HG03354 (cell line): Measurements from ENCODE around the gene FYN.
"Not testable (repeated sequence)": the region's sequence is repeated elsewhere in the genome, so short reads cannot be mapped to it uniquely, and the experiment has no call there.

Experiments
- ATAC-seq: cut with Tn5 transposase; IDR thresholded peaks from one replicate; pipeline ENCODE4 v1.9.1; 2021; ENCODE audit warnings: mild to moderate bottlenecking; ENCODE audit not compliant: unreplicated experiment, poor library complexity, severe bottlenecking

Gene FYN

DNA sequence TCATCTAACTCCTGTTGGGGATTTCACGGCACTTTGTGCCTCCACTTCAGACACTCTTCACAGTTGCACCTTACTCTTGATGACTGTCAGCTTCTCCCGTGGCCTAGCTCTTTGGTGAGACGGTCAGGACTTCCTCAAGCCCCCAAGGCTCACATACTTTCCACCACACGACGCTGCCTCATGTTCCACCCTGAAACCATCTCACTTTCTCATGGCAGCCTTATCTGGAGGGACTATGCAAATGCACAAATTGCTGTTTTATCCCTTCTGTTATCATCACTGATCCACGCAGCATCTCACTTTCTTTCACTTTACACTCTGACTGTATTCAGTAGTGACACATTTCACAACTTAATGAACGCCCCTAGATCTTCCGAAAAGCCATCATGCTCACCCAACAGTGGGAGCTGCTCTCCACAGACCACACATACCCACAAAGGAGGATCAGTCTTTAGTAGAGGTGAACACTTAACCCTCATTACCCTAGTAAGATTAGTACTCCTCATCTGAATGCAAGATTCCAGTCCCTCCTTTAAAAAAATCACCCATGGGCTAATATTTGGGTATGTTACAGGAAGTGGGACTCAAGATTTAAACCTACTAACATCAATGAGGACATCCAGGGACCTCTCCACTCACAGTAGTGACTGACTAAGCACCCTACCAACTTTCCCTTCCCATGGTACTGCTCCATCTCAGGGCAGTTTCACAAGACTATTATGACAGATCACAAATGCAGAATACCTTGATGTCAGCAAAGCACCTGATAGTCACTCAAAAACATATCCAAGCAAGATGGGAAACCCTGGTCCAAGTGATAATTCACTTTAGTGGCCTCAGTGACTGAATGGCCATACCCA, 35.4 kb downstream of the FYN start:
- peak; percentile 82 for ATAC-seq

DNA sequence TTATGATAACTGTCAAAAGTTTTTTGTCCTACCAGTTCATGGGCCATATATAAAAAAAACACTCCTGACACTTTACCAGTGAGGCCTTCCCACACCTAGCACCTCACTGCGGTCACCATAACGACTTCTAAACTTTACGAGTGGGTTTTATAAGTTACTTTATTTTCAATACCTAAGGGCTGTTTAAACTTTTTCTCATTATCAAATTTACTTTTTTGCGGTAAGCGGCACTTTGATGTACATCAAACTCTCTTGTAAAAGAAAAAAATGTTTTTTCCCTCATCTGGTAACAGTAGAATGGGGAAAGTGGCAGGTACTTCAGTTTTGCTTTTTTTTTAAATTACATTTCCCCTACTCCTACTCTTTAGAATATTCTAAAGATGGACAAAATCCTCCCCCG, 36.2 kb downstream of the FYN start:
- no peak for ATAC-seq

- no peak for ATAC-seq
These were observed 37.4 kb downstream of the FYN start for GRCh38 chr6:111835807-111836206.

DNA sequence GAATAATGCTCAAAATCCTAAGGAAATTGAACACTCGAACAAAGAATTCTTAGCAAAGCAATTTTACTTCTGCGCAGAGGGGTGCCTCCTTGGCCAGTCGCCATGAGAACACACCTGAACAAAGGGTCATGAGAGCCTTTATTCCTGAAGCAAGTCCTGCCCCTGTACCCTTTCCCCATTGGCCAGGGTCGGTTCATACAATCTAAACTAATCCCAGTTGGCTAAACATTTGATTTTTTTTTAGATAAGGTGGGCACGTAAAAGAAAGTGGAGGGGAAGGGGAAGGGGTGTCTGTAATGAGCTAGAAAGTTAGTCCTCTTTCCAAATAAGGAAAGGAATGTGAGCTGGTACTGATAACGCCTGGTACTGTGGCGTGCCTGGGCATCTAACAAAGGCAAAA, 37.9 kb downstream of the FYN start:
- not testable (repeated sequence) for ATAC-seq

- ATAC-seq, result no peak
These were observed 38.9 kb downstream of the FYN start for GRCh38 chr6:111834356-111834755.

DNA sequence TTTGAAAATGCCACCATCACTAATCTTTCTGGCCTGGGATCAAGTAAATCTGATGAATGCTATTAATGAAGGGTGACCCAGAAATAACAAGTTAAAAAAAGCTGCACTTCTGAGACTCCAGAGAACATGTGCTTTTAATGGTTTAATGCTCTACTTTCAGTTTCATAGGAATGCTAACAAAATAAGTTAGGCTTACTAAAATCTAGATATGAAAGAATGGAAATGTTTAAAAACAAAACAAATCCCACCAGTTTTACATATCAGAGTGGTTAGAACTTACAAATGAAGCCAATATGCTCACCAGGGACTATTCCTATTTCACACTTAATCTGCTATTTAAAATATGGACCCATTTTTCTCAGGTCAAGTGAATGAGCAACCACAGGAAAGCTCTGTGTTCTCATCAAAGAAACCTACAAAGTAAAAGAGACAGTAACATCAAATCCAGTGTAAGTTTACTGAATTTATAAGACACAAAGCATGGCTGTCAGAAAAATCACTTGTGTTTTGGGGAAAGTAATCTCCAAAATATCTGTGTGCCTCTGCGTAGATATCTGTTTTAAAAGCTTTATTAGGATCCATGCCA, 40.3 kb downstream of the FYN start:
- no peak for ATAC-seq

DNA sequence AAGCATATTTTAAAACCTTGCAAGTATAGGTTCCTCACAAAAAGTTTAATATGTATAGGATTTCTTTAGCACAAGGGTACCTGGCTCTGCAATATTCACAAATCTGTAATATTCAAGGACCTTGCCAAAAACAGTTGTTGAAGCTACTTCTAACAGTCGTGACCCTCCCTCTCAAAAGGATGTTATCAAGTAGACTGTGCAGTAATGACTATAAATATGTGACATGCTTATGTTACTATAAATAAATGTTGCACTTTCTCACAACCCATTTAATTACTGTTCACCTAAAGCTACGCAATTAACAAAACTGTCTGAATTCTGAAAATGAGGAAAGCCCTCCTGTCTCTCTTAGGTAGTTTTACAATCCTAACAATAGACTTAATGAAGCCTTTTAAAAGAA, 41.8 kb downstream of the FYN start:
- no peak for ATAC-seq

- ATAC-seq, result no peak
These were observed 43.3 kb downstream of the FYN start for GRCh38 chr6:111829998-111830397.

GRCh38 chr6:111829581-111829980, 43.7 kb downstream of the FYN start:
- ATAC-seq, result no peak

- no peak for ATAC-seq
These were observed 44.4 kb downstream of the FYN start for GRCh38 chr6:111828809-111829208.

GRCh38 chr6:111825439-111826086, 47.7 kb downstream of the FYN start:
- ATAC-seq, result no peak

- ATAC-seq, result peak; percentile 88
These were observed 48.5 kb downstream of the FYN start for GRCh38 chr6:111824608-111825337.

GRCh38 chr6:111823831-111824607, 49.2 kb downstream of the FYN start:
- ATAC-seq, result no peak

- no peak for ATAC-seq
These were observed 50.2 kb downstream of the FYN start for GRCh38 chr6:111823012-111823411.

DNA sequence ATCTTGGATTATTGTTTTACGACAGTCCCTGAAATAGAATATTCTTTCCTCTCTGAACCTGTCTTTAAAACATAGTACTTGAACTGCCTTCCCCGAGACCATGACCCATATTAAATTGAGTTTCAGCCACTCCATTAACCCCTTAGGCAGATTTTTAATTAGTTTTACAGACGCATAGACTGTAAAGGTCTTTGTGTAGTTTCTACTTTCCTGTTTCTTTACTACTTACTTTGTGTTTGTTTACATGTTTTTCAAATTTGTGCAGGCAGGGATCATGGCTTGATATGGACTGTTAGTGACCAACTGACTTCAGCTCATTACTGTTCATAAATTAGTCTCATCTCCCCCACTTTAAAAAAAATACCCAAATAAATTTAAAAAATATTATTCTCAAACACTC, 53.8 kb downstream of the FYN start:
- ATAC-seq, result no peak

DNA sequence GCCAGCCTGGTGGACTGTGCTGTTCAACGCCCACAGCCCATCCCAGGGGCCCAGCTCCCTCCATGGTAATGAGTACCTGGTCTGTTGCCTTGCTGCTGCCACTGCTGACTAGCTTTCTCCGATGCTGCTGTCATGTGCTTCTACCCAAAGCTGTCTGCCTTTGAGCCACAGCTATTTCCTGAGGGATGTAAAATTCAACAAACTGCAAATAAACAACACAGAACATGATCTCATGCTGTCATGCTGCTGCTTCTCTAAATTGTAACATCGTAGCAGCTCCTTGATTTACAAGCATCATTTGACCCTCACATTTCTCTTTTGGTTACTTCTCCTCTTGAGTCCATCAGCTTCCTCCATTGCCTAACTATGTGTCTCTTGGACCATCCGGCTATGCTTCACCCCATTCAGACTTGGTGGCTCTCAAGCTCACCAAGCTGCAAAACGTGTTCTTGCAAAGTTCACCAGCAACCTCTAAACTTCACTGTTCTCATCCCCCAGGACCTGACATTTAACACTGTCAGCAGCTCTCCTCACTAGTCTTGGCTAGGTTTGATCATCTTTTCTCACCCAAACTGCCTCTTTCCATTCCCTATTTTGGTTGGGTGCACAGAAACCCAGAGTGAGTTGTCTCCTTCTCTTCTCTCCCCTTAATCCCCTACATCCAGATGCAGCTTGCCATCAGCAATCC, 54.6 kb downstream of the FYN start:
- ATAC-seq, result no peak

DNA sequence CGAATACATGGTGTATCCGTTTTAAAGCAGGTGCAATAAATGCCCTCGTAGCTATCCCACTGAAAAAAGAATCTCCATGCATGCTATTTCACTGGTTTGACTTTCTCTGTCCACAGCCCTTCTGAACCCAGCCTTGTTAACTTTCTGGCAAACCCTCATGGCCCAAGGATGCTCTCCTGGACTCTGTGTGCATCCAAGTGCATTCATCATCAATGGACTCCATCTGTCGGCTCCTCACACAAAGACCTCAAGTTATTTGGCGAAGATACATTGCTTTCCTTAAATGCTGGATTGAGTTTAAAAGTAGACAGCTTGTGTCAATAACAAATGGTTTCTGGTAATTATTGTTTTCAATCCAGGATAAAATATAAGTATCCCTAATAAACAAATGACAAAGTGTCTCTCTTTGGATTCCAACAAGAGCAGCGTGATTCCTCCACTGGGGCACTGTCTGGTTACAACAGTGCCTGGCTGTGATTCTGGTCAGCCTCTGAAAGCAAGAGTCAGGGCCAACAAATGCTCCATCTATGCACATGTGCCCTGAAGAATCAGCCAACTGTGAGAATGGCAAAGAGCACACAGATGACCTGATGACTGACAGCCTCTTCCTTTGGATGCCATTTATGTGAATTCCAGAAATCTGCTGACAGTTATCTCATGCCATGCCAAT, 55.7 kb downstream of the FYN start:
- no peak for ATAC-seq

DNA sequence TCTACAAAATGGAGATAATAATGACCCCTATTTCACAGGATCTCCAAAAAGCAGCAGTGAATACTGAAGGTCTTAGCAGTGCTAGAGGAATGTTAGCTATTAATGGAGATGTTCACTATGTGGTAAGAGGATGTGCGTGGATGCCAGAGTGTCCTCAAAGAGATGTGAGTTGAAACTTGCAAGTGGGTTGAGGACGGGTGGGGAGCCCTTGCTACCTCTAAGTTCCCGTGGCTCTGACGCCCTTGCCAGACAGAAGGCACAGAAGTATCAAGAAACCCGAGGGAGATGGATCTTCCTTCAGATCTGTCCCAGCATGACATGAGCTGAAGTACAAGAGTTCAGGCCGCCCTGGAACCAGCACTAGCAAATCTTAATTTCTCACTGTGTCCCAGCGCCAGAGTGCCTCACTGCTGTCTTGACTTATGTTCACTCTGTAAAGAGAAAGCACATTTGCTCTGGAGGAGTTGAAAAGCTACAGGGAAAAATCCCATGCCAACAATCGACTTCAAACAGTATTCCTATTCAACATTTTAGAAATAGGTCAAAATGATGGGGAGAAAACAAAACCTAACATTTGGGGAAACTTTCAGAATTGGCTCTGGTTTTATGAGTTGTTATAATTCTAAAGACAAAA, 59.5 kb downstream of the FYN start:
- no peak for ATAC-seq
